Activated T-helper 2 cell treated with anti-CD3 and anti-CD28 coated beads, Interferon-gamma antibody, Interleukin-2, Interleukin-4, amounts not matched to agents 10 μg/mL and 5 μg/mL and 100 μg/mL, durations not matched to agents 14 hours and 24 hours and 36 hours (primary cell): ENCODE measurements around the gene OR2V1. TPM values are rescaled to one million over a fixed set of nuclear protein-coding genes. Genes with fewer than 3 reads are reported as not detected.
"Not testable (repeated sequence)": the region's sequence is repeated elsewhere in the genome, so short reads cannot be mapped to it uniquely, and the experiment has no call there.

ENCODE experiments used
- DNase-seq: peaks from one replicate; pipeline ENCODE4 v3.0.0; 2021; ENCODE audit warnings: low spot score
- H3K27ac Mint-ChIP-seq: one replicate; pipeline ENCODE4 v1.8.0; 2021; ENCODE audit warnings: mixed read lengths
- H3K27me3 Mint-ChIP-seq: one replicate; pipeline ENCODE4 v1.8.0; 2021; ENCODE audit warnings: low read depth, mixed read lengths
- H3K36me3 Mint-ChIP-seq: one replicate; pipeline ENCODE4 v1.8.0; 2021; ENCODE audit warnings: low read depth, mixed read lengths
- H3K4me1 Mint-ChIP-seq: one replicate; pipeline ENCODE4 v1.8.0; 2021; ENCODE audit warnings: low read depth, mixed read lengths
- H3K4me3 Mint-ChIP-seq: one replicate; pipeline ENCODE4 v1.8.0; 2021; ENCODE audit warnings: low read depth, mild to moderate bottlenecking, moderate library complexity, mixed read lengths
- H3K9me3 Mint-ChIP-seq: one replicate; pipeline ENCODE4 v1.8.0; 2021; ENCODE audit warnings: mixed read lengths
- intact Hi-C: fragments of 100-400 bp; cut with micrococcal nuclease; formaldehyde crosslinking; loops from one replicate; pipeline ENCODE4 v1.15.1; 2023
- total RNA-seq: library from RNA; stranded (reverse); gene quantifications from 2 replicates; pipeline ENCODE4 v1.2.3, GENCODE V29; 2022

The OR2V1 gene
- total RNA-seq, 1 donor from 2014 or later: not detected

GRCh38 chr5:181114844-181115778 is 15.9 kb downstream of the OR2V1 start:
- H3K9me3 Mint-ChIP-seq: no peaks in the 10 kb centered on the region
- no peak overlapping the region for H3K27ac Mint-ChIP-seq
- peaks cover 60% of the 10 kb centered on the region for H3K27me3 Mint-ChIP-seq
- H3K4me3 Mint-ChIP-seq: no peak overlapping the region
- intact Hi-C loops: loop anchor here (5.0 to 10.0 kb wide), 2 partner anchors 58 to 60 kb away; no protein-coding TSS in a partner anchor
- H3K36me3 Mint-ChIP-seq: no peaks in the 10 kb centered on the region
- peaks cover 10% of the 10 kb centered on the region for H3K4me1 Mint-ChIP-seq
- DNase-seq: no peak

- no peak overlapping the region for H3K27ac Mint-ChIP-seq
- peaks cover 61% of the 10 kb centered on the region for H3K27me3 Mint-ChIP-seq
- intact Hi-C loops: loop anchor here (5.0 to 10.0 kb wide), 2 partner anchors 57 to 60 kb away; no protein-coding TSS in a partner anchor
- no peak for DNase-seq
- H3K4me3 Mint-ChIP-seq: no peak overlapping the region
- peaks cover 10% of the 10 kb centered on the region for H3K4me1 Mint-ChIP-seq
- H3K36me3 Mint-ChIP-seq: no peaks in the 10 kb centered on the region
- no peaks in the 10 kb centered on the region for H3K9me3 Mint-ChIP-seq
Observed at GRCh38 chr5:181114284-181114843, 16.6 kb downstream of the OR2V1 start.

GRCh38 chr5:181113572-181113971 is 17.4 kb downstream of the OR2V1 start:
- intact Hi-C loops: loop anchor here (5.0 to 10.0 kb wide), 2 partner anchors 56 to 61 kb away; no protein-coding TSS in a partner anchor
- H3K27me3 Mint-ChIP-seq: peaks cover 57% of the 10 kb centered on the region
- not testable (repeated sequence) for H3K36me3 Mint-ChIP-seq

GRCh38 chr5:181112476-181112875 is 18.5 kb downstream of the OR2V1 start:
- Mint-ChIP-seq H3K27ac (no peak overlapping the region), H3K36me3 (no peaks in the 10 kb centered on the region), H3K4me1 (peaks cover 10% of the 10 kb centered on the region), H3K9me3 (no peaks in the 10 kb centered on the region), H3K27me3 (peaks cover 51% of the 10 kb centered on the region), H3K4me3 (no peak overlapping the region)
- no peak for DNase-seq
- intact Hi-C loops: loop anchor here (5.0 to 10.0 kb wide), 2 partner anchors 55 to 62 kb away; no protein-coding TSS in a partner anchor

More at GRCh38 chr5:181113572-181113971, 17.4 kb downstream of the OR2V1 start:
- DNase-seq, H3K4me3 Mint-ChIP-seq, H3K27ac Mint-ChIP-seq, H3K9me3 Mint-ChIP-seq: not testable (repeated sequence)
- peaks cover 10% of the 10 kb centered on the region for H3K4me1 Mint-ChIP-seq

GRCh38 chr5:181111010-181111409 is 20.0 kb downstream of the OR2V1 start:
- H3K27ac Mint-ChIP-seq: no peak overlapping the region
- H3K27me3 Mint-ChIP-seq: peaks cover 42% of the 10 kb centered on the region
- intact Hi-C loops: loop anchor here (5.0 to 10.0 kb wide), 2 partner anchors 54 to 64 kb away; no protein-coding TSS in a partner anchor

GRCh38 chr5:181109489-181110013 is 21.4 kb downstream of the OR2V1 start:
- DNase-seq: no peak
- Mint-ChIP-seq H3K4me3 (no peak overlapping the region), H3K27me3 (peaks cover 40% of the 10 kb centered on the region), H3K27ac (no peak overlapping the region), H3K4me1 (peaks cover 1% of the 10 kb centered on the region), H3K36me3 (no peaks in the 10 kb centered on the region), H3K9me3 (no peaks in the 10 kb centered on the region)
- intact Hi-C loops: loop anchor here (5.0 to 10.0 kb wide), 2 partner anchors 52 to 65 kb away; no protein-coding TSS in a partner anchor

More at GRCh38 chr5:181111010-181111409, 20.0 kb downstream of the OR2V1 start:
- no peaks in the 10 kb centered on the region for H3K9me3 Mint-ChIP-seq
- peaks cover 10% of the 10 kb centered on the region for H3K4me1 Mint-ChIP-seq
- no peak overlapping the region for H3K4me3 Mint-ChIP-seq
- DNase-seq: no peak
- H3K36me3 Mint-ChIP-seq: no peaks in the 10 kb centered on the region

GRCh38 chr5:181108578-181109165 is 22.3 kb downstream of the OR2V1 start:
- Mint-ChIP-seq H3K4me1 (peaks cover 4% of the 10 kb centered on the region), H3K27me3 (peaks cover 38% of the 10 kb centered on the region), H3K36me3 (peaks cover 3% of the 10 kb centered on the region), H3K9me3 (no peaks in the 10 kb centered on the region), H3K27ac (no peak overlapping the region), H3K4me3 (no peak overlapping the region)
- DNase-seq: no peak
- intact Hi-C loops: no loop called here

GRCh38 chr5:181107699-181108098 is 23.3 kb downstream of the OR2V1 start:
- Mint-ChIP-seq H3K4me1 (peaks cover 4% of the 10 kb centered on the region), H3K27ac (no peak overlapping the region), H3K9me3 (no peaks in the 10 kb centered on the region), H3K36me3 (peaks cover 3% of the 10 kb centered on the region), H3K27me3 (peaks cover 40% of the 10 kb centered on the region), H3K4me3 (no peak overlapping the region)
- no peak for DNase-seq
- intact Hi-C loops: no loop called here

GRCh38 chr5:181105391-181106025 is 25.5 kb downstream of the OR2V1 start:
- H3K27me3 Mint-ChIP-seq: peaks cover 28% of the 10 kb centered on the region
- no peak for DNase-seq
- no peak overlapping the region for H3K27ac Mint-ChIP-seq
- peaks cover 4% of the 10 kb centered on the region for H3K4me1 Mint-ChIP-seq
- intact Hi-C loops: no loop called here
- H3K36me3 Mint-ChIP-seq: peaks cover 3% of the 10 kb centered on the region
- no peak overlapping the region for H3K4me3 Mint-ChIP-seq
- no peaks in the 10 kb centered on the region for H3K9me3 Mint-ChIP-seq

GRCh38 chr5:181104606-181105390 is 26.2 kb downstream of the OR2V1 start:
- H3K36me3 Mint-ChIP-seq, intact Hi-C loops, H3K9me3 Mint-ChIP-seq, DNase-seq, H3K4me1 Mint-ChIP-seq, H3K27ac Mint-ChIP-seq: not testable (repeated sequence)
- H3K27me3 Mint-ChIP-seq: peaks cover 34% of the 10 kb centered on the region
- H3K4me3 Mint-ChIP-seq: peak overlapping the region; percentile 78

GRCh38 chr5:181104259-181104568 is 26.8 kb downstream of the OR2V1 start:
- H3K4me1 Mint-ChIP-seq, H3K36me3 Mint-ChIP-seq, H3K27ac Mint-ChIP-seq, DNase-seq, H3K9me3 Mint-ChIP-seq, intact Hi-C loops: not testable (repeated sequence)
- Mint-ChIP-seq H3K27me3 (peaks cover 37% of the 10 kb centered on the region), H3K4me3 (peak overlapping the region; percentile 78)
